ENCODE results near the gene GDE1.

GRCh38 chr16:19463468-19464315, 58.2 kb downstream of the GDE1 start:
- no peak for TF ChIP-seq TAF1 (IDR thresholded peaks at IDR 0.05; ENCODE audit: borderline replicate concordance, insufficient read depth, low read length)
- no peak for TF ChIP-seq REST (IDR thresholded peaks at IDR 0.05; ENCODE audit: insufficient read depth in 1 of 2, low read depth in 2 of 2, low read length in 2 of 2)
- no peak for TF ChIP-seq SIN3A (IDR thresholded peaks at IDR 0.05; ENCODE audit: borderline replicate concordance, insufficient read depth, low read length)

All from PFSK-1 (cell line).